ENCODE results near the gene TMED1.

DNA sequence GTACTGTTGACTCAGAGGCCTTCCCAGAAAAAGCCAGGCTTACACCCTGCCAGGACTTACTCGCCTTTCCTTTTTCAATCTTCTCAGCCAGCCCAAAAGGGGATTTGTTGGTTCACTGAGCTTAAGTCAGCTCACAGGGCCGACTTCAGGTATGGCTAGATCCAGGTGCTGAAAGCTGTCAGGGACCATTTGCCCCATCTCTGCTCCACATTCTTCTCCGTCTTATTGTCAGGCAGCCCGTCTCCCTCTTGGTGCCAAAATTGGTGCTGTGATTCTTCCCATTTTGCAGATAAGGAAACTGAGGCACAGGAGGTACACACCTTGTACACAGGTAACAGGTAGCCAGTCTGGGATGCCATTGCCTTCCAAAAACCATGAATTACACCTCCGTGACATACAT lies 14.6 kb upstream of the TMED1 start:
- TF ChIP-seq, protein P1, sequence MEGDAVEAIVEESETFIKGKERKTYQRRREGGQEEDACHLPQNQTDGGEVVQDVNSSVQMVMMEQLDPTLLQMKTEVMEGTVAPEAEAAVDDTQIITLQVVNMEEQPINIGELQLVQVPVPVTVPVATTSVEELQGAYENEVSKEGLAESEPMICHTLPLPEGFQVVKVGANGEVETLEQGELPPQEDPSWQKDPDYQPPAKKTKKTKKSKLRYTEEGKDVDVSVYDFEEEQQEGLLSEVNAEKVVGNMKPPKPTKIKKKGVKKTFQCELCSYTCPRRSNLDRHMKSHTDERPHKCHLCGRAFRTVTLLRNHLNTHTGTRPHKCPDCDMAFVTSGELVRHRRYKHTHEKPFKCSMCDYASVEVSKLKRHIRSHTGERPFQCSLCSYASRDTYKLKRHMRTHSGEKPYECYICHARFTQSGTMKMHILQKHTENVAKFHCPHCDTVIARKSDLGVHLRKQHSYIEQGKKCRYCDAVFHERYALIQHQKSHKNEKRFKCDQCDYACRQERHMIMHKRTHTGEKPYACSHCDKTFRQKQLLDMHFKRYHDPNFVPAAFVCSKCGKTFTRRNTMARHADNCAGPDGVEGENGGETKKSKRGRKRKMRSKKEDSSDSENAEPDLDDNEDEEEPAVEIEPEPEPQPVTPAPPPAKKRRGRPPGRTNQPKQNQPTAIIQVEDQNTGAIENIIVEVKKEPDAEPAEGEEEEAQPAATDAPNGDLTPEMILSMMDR (IDR thresholded peaks at IDR 0.05), result no peak
- TF ChIP-seq POLR2AphosphoS5 (IDR thresholded peaks at IDR 0.05) (no peak), POLR2A (IDR thresholded peaks at IDR 0.05) (no peak)

All from prostate gland (tissue), 2 donors.